ENCODE data around the gene MORF4L1. TPM values are rescaled to one million over a fixed set of nuclear protein-coding genes. Genes with fewer than 3 reads are reported as not detected.
A peak's percentile ranks its signal among the peaks of the same experiment; 100 is the strongest.
"Not testable (repeated sequence)": the region's sequence is repeated elsewhere in the genome, so short reads cannot be mapped to it uniquely, and the experiment has no call there.

MORF4L1 gene
- total RNA-seq, 1 experiment from 2014 or later = 360 TPM

DNA sequence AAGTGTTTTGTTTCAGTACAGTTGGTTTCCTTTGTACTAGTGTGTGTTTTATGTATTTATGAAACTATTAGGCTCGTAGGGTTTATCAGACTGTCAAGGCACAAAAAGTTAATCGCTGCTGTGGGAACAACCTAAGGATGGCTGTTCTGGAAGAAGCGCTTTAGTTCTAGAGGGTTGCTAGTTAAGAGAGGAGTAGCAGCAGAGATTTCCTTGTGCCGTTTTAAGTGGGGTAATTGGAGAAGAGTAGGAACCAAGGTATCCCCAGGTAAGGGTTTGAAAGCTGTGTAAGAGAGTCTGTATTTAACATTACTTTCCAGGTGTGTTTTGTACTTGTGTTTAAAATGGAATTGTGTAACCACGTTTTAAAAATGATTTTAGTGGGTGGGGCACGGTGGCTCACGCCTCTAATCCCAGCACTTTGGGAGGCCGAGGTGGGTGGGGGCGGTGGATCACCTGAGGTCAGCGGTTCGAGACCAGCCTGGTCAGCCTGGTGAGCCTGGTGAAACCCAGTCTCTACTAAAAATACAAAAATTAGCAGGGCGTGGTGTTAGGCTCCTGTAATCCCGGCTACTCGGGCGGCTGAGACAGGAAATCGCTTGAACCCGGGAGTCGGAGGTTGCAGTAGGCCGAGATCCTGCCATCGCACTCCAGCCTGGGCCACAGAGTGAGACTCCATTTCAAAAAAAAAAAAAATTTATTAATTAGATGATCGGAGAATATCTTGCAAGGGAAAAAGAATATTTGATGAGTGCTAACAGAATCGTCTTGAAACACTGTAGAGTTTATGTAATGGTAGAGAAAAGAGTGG, 2.6 kb downstream of the MORF4L1 start:
- DNase-seq (ENCODE audit: low read depth, low spot score) (no peak), ATAC-seq (no peak)
- POLR2A ChIA-PET = no interaction called here
- Histone ChIP-seq H3K36me3 (ENCODE audit: control insufficient read depth, insufficient read depth, low read length) (peaks cover under 1% of the 10 kb centered on the region; the same call in 1 of the 2 replicates), H3K27ac (ENCODE audit: low read length) (peak overlapping the region; percentile 96), H3K9me3 (ENCODE audit: control insufficient read depth, insufficient read depth, low read depth, low read length) (no peaks in the 10 kb centered on the region), H3K27me3 (ENCODE audit: control insufficient read depth, insufficient read depth, low read length) (no peaks in the 10 kb centered on the region), H3K4me1 (ENCODE audit: control insufficient read depth, insufficient read depth, low read length) (peaks cover 34% of the 10 kb centered on the region), H3K4me3 (ENCODE audit: low read depth in 2 of 2, low read length in 2 of 2) (peak overlapping the region; percentile 90 to 97)
- TF ChIP-seq, protein P1, sequence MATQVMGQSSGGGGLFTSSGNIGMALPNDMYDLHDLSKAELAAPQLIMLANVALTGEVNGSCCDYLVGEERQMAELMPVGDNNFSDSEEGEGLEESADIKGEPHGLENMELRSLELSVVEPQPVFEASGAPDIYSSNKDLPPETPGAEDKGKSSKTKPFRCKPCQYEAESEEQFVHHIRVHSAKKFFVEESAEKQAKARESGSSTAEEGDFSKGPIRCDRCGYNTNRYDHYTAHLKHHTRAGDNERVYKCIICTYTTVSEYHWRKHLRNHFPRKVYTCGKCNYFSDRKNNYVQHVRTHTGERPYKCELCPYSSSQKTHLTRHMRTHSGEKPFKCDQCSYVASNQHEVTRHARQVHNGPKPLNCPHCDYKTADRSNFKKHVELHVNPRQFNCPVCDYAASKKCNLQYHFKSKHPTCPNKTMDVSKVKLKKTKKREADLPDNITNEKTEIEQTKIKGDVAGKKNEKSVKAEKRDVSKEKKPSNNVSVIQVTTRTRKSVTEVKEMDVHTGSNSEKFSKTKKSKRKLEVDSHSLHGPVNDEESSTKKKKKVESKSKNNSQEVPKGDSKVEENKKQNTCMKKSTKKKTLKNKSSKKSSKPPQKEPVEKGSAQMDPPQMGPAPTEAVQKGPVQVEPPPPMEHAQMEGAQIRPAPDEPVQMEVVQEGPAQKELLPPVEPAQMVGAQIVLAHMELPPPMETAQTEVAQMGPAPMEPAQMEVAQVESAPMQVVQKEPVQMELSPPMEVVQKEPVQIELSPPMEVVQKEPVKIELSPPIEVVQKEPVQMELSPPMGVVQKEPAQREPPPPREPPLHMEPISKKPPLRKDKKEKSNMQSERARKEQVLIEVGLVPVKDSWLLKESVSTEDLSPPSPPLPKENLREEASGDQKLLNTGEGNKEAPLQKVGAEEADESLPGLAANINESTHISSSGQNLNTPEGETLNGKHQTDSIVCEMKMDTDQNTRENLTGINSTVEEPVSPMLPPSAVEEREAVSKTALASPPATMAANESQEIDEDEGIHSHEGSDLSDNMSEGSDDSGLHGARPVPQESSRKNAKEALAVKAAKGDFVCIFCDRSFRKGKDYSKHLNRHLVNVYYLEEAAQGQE (IDR thresholded peaks at IDR 0.05; ENCODE audit: insufficient read depth in 1 of 2, low read depth in 2 of 2, low read length in 1 of 2) = no peak
- no TSS peak for BruUV-seq (replicated peaks)
- intact Hi-C loops (cut with micrococcal nuclease; ENCODE audit: unreplicated experiment) = loop anchor here (10.0 kb wide), 1 partner anchor 121 kb away; no protein-coding TSS in a partner anchor
- in situ Hi-C loops (cut with HindIII; ENCODE audit: low pct_unique_long_range_greater_than_20kb, low sequenced_read_pairs) = no loop called here
- CTCF ChIA-PET = interaction anchor here (0.7 kb wide), 1 partner anchor 49 kb away, joined by 3 read pairs; no protein-coding TSS in a partner anchor

DNA sequence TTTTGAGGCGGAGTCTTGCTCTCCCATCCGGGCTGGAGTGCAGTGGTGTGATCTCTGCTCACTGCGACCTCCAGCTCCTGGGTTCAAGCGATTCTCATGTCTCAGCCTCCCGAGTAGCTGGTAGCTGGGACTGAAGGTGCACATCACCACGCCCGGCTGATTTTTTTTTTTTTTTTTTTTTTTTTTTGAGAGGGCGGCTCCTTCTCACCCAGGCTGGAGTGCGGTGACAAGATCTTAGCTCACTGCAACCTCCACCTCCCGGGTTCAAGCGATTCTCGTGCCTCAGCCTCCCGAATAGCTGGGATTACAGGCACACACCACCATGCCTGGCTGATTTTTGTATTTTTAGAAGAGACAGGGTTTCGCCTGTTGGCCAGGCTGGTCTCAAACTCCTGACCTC, 4.3 kb downstream of the MORF4L1 start:
- not testable (repeated sequence) for BruUV-seq (replicated peaks)

DNA sequence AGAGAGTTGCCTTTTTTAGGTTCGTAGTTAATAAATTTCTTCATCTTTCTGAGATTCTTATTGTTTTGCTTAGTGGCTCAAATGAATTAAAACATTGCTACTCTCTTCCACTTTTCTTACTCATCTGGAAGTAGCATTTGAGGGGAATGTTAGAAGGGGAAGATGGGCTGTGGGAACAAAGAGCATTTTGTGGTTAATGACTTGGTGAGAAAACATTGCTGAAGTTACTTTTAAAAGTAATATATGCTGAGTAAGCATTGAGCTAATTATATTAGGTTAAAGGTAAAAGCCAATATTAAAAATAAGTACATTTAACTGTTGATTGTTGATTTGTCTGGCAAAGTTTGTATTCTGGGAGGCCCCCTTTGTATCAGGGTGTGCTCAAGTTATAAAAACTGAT, 5.7 kb downstream of the MORF4L1 start:
- ChIA-PET CTCF (no interaction called here), POLR2A (no interaction called here)
- intact Hi-C loops (cut with micrococcal nuclease; ENCODE audit: unreplicated experiment) = loop anchor here (10.0 kb wide), 1 partner anchor 124 kb away; no protein-coding TSS in a partner anchor
- Histone ChIP-seq H3K4me1 (ENCODE audit: control insufficient read depth, insufficient read depth, low read length) (peaks cover 49% of the 10 kb centered on the region), H3K27me3 (ENCODE audit: control insufficient read depth, insufficient read depth, low read length) (no peaks in the 10 kb centered on the region), H3K4me3 (ENCODE audit: low read depth in 2 of 2, low read length in 2 of 2) (peak overlapping the region in 1 of 2 experiments; percentile 10; a peak in 1 of 4 replicates), H3K27ac (ENCODE audit: low read length) (peak overlapping the region; percentile 73), H3K9me3 (ENCODE audit: control insufficient read depth, insufficient read depth, low read depth, low read length) (no peaks in the 10 kb centered on the region), H3K36me3 (ENCODE audit: control insufficient read depth, insufficient read depth, low read length) (peaks cover 15% of the 10 kb centered on the region)
- BruUV-seq (replicated peaks) = no TSS peak
- in situ Hi-C loops (cut with HindIII; ENCODE audit: low pct_unique_long_range_greater_than_20kb, low sequenced_read_pairs) = no loop called here
- ATAC-seq (no peak), DNase-seq (ENCODE audit: low read depth, low spot score) (no peak)
- TF ChIP-seq POLR2AphosphoS5 (IDR thresholded peaks at IDR 0.05; ENCODE audit: low read depth, low read length) (no peak), TCF7L2 (IDR thresholded peaks at IDR 0.05; ENCODE audit: low read depth, low read length) (no peak), SIN3A (IDR thresholded peaks at IDR 0.05; ENCODE audit: borderline replicate concordance, insufficient read depth, low read depth, low read length) (no peak)
- TF ChIP-seq, protein P1 (IDR thresholded peaks at IDR 0.05; ENCODE audit: insufficient read depth in 1 of 2, low read depth in 2 of 2, low read length in 1 of 2) = no peak
- TF ChIP-seq, protein P2, sequence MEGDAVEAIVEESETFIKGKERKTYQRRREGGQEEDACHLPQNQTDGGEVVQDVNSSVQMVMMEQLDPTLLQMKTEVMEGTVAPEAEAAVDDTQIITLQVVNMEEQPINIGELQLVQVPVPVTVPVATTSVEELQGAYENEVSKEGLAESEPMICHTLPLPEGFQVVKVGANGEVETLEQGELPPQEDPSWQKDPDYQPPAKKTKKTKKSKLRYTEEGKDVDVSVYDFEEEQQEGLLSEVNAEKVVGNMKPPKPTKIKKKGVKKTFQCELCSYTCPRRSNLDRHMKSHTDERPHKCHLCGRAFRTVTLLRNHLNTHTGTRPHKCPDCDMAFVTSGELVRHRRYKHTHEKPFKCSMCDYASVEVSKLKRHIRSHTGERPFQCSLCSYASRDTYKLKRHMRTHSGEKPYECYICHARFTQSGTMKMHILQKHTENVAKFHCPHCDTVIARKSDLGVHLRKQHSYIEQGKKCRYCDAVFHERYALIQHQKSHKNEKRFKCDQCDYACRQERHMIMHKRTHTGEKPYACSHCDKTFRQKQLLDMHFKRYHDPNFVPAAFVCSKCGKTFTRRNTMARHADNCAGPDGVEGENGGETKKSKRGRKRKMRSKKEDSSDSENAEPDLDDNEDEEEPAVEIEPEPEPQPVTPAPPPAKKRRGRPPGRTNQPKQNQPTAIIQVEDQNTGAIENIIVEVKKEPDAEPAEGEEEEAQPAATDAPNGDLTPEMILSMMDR (IDR thresholded peaks at IDR 0.05) = no peak

More for the DNA sequence above, 4.3 kb downstream of the MORF4L1 start:
- ATAC-seq; in situ Hi-C loops (cut with HindIII; ENCODE audit: low pct_unique_long_range_greater_than_20kb, low sequenced_read_pairs); H3K27me3 ChIP-seq (ENCODE audit: control insufficient read depth, insufficient read depth, low read length); H3K36me3 ChIP-seq (ENCODE audit: control insufficient read depth, insufficient read depth, low read length); DNase-seq (ENCODE audit: low read depth, low spot score); H3K9me3 ChIP-seq (ENCODE audit: control insufficient read depth, insufficient read depth, low read depth, low read length); CTCF ChIA-PET: not testable (repeated sequence)
- POLR2A ChIA-PET = interaction anchor here (0.6 to 0.7 kb wide), 3 partner anchors 108 to 314 kb away, joined by 3 to 13 read pairs (median 5); no protein-coding TSS in a partner anchor
- Histone ChIP-seq H3K4me1 (ENCODE audit: control insufficient read depth, insufficient read depth, low read length) (peaks cover 47% of the 10 kb centered on the region), H3K27ac (ENCODE audit: low read length) (peak overlapping the region; percentile 96; the same call in 1 of the 2 replicates), H3K4me3 (ENCODE audit: low read depth in 2 of 2, low read length in 2 of 2) (peak overlapping the region; percentile 90 to 97)
- intact Hi-C loops (cut with micrococcal nuclease; ENCODE audit: unreplicated experiment) = loop anchor here (10.0 kb wide), 1 partner anchor 122 kb away; no protein-coding TSS in a partner anchor

Data from Panc1 (cell line).